Adrenal gland (tissue), 12 donors: ENCODE measurements around the gene CCL16. TPM values are rescaled to one million over a fixed set of nuclear protein-coding genes. Genes with fewer than 3 reads are reported as not detected.
A peak's percentile ranks its signal among the peaks of the same experiment; 100 is the strongest.

ENCODE experiments used
- DNase-seq, 7 donors: peaks; one replicate each; pipeline ENCODE4 v3.0.0-alpha.2; 2019 to 2020
- H3K27ac ChIP-seq, 5 donors: fragments of 200-600 bp; sonication (generic) in 4 of 5; 1 replicate in 3 of 5; 2 replicates in 2 of 5; pipeline versions ENCODE4 v1.5.1 to v1.8.0; 2016 to 2020; ENCODE audit warnings: mild to moderate bottlenecking in 1 of 5
- H3K27me3 ChIP-seq: fragments of 200-600 bp; 2 replicates; pipeline ENCODE4 v1.8.0; 2021
- H3K36me3 ChIP-seq, 2 donors: fragments of 200-600 bp; replicated peaks in 1 of 2; 1 replicate in 1 of 2; 2 replicates in 1 of 2; pipeline versions ENCODE4 v1.5.1 to v1.8.0; 2018 to 2022
- H3K4me1 ChIP-seq, 2 donors: fragments of 200-600 bp; replicated peaks in 1 of 2; 1 replicate in 1 of 2; 2 replicates in 1 of 2; pipeline versions ENCODE4 v1.5.1 to v1.8.0; 2018 to 2021
- H3K4me3 ChIP-seq, 4 donors: fragments of 200-600 bp; sonication (generic) in 3 of 4; one replicate each; pipeline ENCODE4 v1.5.1; 2016 to 2018
- H3K9me3 ChIP-seq, 3 donors: fragments of 200-600 bp; sonication (generic) in 1 of 3; replicated peaks in 1 of 3; 1 replicate in 2 of 3; 2 replicates in 1 of 3; pipeline versions ENCODE4 v1.5.1 to v1.8.0; 2016 to 2021
- POLR2A ChIP-seq, 2 donors: fragments of 450-650 bp; IDR thresholded peaks; one replicate each; pipeline ENCODE4 v1.6.1; 2017; ENCODE audit warnings: antibody characterized with exemption in 2 of 2, mild to moderate bottlenecking in 2 of 2, moderate library complexity in 1 of 2
- WGBS, 4 donors: extraction: QIAGEN DNeasy Blood & Tissue Kit in 2 of 4; methylation state at CpG; one replicate each; pipeline versions ENCODE4 v1.1.5 to v1.1.7; 2013 to 2017; 5-methylcytosine and 5-hydroxymethylcytosine counted together
- intact Hi-C, 2 donors: fragments of 100-400 bp; cut with DNase I; formaldehyde crosslinking; loops; one replicate each; pipeline versions ENCODE4 v1.14.1 to v1.15.0; 2022 to 2023
- polyA plus RNA-seq, 3 donors: library from polyadenylated mRNA; stranded (reverse); fragments of 200-250 nt in 2 of 3; fragments of 350-450 nt in 1 of 3; fragmentation: Illumina TruSeq in 1 of 3; extraction: RNeasy Lipid Tissue Mini Kit (QIAGEN cat#74804) in 1 of 3; gene quantifications; one replicate each; pipeline ENCODE4 v1.2.3, GENCODE V29; 2013 to 2014
- total RNA-seq, 9 donors: library from RNA; depleted of rRNA in 4 of 9; stranded (reverse); fragments of >200 nt in 4 of 9; fragments of 120-200 nt in 1 of 9; fragmentation: NEBNext Ultra II Directional in 1 of 9; extraction: Animal tissue kit (Norgen Biotek cat#: 25700) in 1 of 9; gene quantifications; one replicate each; pipeline versions ENCODE4 v1.1.0 to v1.2.4, GENCODE V29; 2013 to 2023
- TF ChIP-seq, protein P1 (sequence below), 6 experiments: fragments of 450-650 bp in 4 of 6; fragments of 200-600 bp in 2 of 6; sonication (generic) in 1 of 6; IDR thresholded peaks; 1 replicate in 5 of 6; 2 replicates in 1 of 6; pipeline versions ENCODE4 v1.5.1 to v1.8.0; 2016 to 2021; ENCODE audit warnings: antibody characterized with exemption in 6 of 6, mild to moderate bottlenecking in 2 of 6, moderate library complexity in 1 of 6
- donor health status: healthy with polysubstance abuse.
- donor health status: Bipolar disorder and iron deficiency.
- donor health status: DM: yes; HTN: yes; CAD: no.
- donor health status: DM: no; HTN: no; CAD: no.
- donor health status: DM: no; HTN: no; CAD: no.
- donor health status: DM: yes; HTN: yes; CAD: no.

CCL16 gene
- total and polyA plus RNA-seq, 12 donors, result 0.16 to 3.2 (median 0.52) TPM; not detected in 3

GRCh38 chr17:35948092-35948491 is 33.2 kb downstream of the CCL16 start:
- Histone ChIP-seq H3K27ac (no peak overlapping the region), H3K36me3 (no peaks in the 10 kb centered on the region), H3K27me3 (no peaks in the 10 kb centered on the region), H3K9me3 (no peaks in the 10 kb centered on the region), H3K4me1 (no peaks in the 10 kb centered on the region), H3K4me3 (no peak overlapping the region)
- intact Hi-C loops, result loop anchor here in 1 of 2 donors (10.0 kb wide), 1 partner anchor 93 kb away; no protein-coding TSS in a partner anchor
- DNase-seq, result no peak
- WGBS, 4 donors, result 73 to 85% (median 76%) methylated on average over 7 of the region's 7 CpGs
- TF ChIP-seq, protein P1, sequence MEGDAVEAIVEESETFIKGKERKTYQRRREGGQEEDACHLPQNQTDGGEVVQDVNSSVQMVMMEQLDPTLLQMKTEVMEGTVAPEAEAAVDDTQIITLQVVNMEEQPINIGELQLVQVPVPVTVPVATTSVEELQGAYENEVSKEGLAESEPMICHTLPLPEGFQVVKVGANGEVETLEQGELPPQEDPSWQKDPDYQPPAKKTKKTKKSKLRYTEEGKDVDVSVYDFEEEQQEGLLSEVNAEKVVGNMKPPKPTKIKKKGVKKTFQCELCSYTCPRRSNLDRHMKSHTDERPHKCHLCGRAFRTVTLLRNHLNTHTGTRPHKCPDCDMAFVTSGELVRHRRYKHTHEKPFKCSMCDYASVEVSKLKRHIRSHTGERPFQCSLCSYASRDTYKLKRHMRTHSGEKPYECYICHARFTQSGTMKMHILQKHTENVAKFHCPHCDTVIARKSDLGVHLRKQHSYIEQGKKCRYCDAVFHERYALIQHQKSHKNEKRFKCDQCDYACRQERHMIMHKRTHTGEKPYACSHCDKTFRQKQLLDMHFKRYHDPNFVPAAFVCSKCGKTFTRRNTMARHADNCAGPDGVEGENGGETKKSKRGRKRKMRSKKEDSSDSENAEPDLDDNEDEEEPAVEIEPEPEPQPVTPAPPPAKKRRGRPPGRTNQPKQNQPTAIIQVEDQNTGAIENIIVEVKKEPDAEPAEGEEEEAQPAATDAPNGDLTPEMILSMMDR (IDR thresholded peaks at IDR 0.05), result no peak
- no peak for TF ChIP-seq POLR2A (IDR thresholded peaks at IDR 0.05)

DNA sequence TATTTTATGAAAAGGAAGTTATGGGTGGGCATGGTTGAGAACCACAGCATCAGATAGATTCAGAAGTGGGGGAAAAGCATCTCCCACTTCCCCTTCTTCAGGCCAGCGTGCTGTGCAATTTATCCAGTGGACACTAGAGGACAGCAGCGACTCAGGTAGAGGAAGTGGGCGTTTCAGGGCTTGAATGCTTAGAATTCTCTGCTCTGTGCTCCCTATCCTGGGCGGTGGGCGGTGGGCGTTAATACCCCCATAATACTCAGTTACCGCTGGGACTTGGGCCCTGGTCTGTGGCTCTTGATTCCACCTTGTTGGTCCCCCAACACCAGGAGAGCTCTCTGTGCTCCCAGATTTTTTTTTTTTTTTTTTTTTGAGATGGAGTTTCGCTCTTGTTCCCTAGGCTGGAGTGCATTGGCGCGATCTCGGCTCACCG is 34.1 kb downstream of the CCL16 start:
- Histone ChIP-seq H3K36me3 (no peaks in the 10 kb centered on the region), H3K27ac (no peak overlapping the region), H3K4me3 (peak overlapping the region in 1 of 4 donors; percentile 37), H3K27me3 (no peaks in the 10 kb centered on the region), H3K4me1 (no peaks in the 10 kb centered on the region), H3K9me3 (no peaks in the 10 kb centered on the region)
- TF ChIP-seq POLR2A (IDR thresholded peaks at IDR 0.05), result no peak
- TF ChIP-seq, protein P1 (IDR thresholded peaks at IDR 0.05), result peak; percentile 52 to 81 (median 75)
- peak; percentile 33 to 67 (median 46) for DNase-seq
- WGBS, 4 donors, result 13 to 29% (median 22%) methylated on average over 9 to 12 of the region's 12 CpGs
- intact Hi-C loops, result loop anchor here in 1 of 2 donors (10.0 kb wide), 1 partner anchor 92 kb away; no protein-coding TSS in a partner anchor

DNA sequence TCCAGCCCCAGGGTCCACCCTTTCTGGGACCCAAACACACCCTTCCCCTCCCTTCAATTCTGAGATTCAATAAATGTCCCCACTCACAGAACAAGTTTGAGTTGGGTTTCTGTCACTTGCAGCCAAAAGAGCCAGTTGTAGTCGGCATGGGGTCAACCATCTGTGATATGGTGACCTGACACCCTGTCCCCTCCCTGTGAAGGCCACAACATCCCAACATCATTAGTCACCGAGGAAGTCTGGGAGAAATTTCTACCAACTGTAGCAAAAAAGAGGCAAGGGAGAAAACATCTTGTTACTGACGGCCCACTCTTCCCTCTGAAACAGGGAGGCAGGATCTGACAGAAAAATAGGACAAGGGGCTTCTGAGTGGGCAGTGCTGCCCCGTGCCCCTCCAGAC is 37.1 kb downstream of the CCL16 start:
- intact Hi-C loops, result loop anchor here in 1 of 2 donors (10.0 kb wide), 1 partner anchor 89 kb away; no protein-coding TSS in a partner anchor
- DNase-seq, result no peak
- WGBS, 4 donors, result 52 to 78% (median 73%) methylated on average over 4 of the region's 4 CpGs
- Histone ChIP-seq H3K4me1 (no peaks in the 10 kb centered on the region), H3K27me3 (no peaks in the 10 kb centered on the region), H3K4me3 (no peak overlapping the region), H3K36me3 (no peaks in the 10 kb centered on the region), H3K9me3 (no peaks in the 10 kb centered on the region), H3K27ac (no peak overlapping the region)
- TF ChIP-seq POLR2A (IDR thresholded peaks at IDR 0.05), result no peak
- TF ChIP-seq, protein P1 (IDR thresholded peaks at IDR 0.05), result no peak

DNA sequence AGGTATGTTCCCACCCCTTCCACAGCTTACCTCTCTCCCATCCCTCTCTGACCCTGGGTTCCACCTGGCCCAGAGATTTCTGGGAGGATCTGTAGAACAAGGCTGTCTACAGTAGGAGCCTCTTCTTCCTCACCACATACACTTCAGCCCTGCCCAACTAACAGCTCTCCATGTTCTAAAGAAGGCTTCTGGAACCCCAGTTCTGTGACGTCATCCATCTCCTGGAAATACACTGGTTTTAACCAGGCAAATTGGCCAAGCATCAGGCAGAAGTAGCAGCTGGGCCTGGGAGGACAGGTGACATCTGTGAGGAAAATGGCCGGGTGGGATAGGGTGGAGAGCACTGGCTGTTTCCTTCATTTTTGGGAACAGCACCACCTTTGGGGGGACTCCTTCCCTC is 37.8 kb downstream of the CCL16 start, which contains the start of gene LYZL6:
Gene LYZL6, minus strand, starts transcription at position 177 of the 400 bp plus-strand sequence. CDS start 4,357 bp downstream, outside the sequence.
- Histone ChIP-seq H3K9me3 (no peaks in the 10 kb centered on the region), H3K4me1 (no peaks in the 10 kb centered on the region), H3K27ac (no peak within 1 kb of the TSS), H3K36me3 (no peaks in the 10 kb centered on the region), H3K27me3 (no peaks in the 10 kb centered on the region), H3K4me3 (no peak within 1 kb of the TSS)
- TF ChIP-seq POLR2A (IDR thresholded peaks at IDR 0.05), result no peak
- TF ChIP-seq, protein P1 (IDR thresholded peaks at IDR 0.05), result no peak
- 70 to 81% (median 73%) methylated on average over 2 of the region's 2 CpGs for WGBS, 4 donors
- no peak for DNase-seq
- intact Hi-C loops, result loop anchor here in 1 of 2 donors (10.0 kb wide), 1 partner anchor 89 kb away; no protein-coding TSS in a partner anchor
